Subcutaneous adipose tissue (tissue), 4 donors: ENCODE measurements around the gene KRT79. TPM values are rescaled to one million over a fixed set of nuclear protein-coding genes. Genes with fewer than 3 reads are reported as not detected.

Experiments used
- CTCF ChIP-seq: fragments of 450-650 bp; IDR thresholded peaks from one replicate; pipeline ENCODE4 v1.5.1; 2016; ENCODE audit warnings: low read depth, mild to moderate bottlenecking, control low read depth, antibody characterized with exemption, moderate library complexity
- small RNA-seq: library from RNA; depleted of rRNA; stranded (forward); fragments of <200 nt; gene quantifications from one replicate; pipeline ENCODE3, GENCODE V24; 2016
- total RNA-seq, 4 donors: library from RNA; depleted of rRNA; stranded (reverse); fragments of >200 nt; gene quantifications; one replicate each; pipeline ENCODE4 v1.1.0, GENCODE V29; 2016

Gene KRT79
- total RNA-seq, 4 donors from 2014 or later: 0.22 to 3.6 (median 2.0) TPM; not detected in 1

GRCh38 chr12:52772772-52773171, 61.3 kb downstream of the KRT79 start:
- no peak for TF ChIP-seq CTCF

- no peak for TF ChIP-seq CTCF
Measured at GRCh38 chr12:52772188-52772587, 61.9 kb downstream of the KRT79 start.

GRCh38 chr12:52771505-52771904, 62.6 kb downstream of the KRT79 start:
- TF ChIP-seq CTCF: no peak

Small RNA genes within 50 kb of the gene (small RNA-seq; reads per million reads assigned to genes)
- not detected for gene AC107016.2

Other genes starting within 250 kb of the KRT79 start
- not detected for gene KRT72, start 232.8 kb downstream of the KRT79 start, total RNA-seq
- not detected for gene KRT73, start 215.8 kb downstream of the KRT79 start, total RNA-seq
- not detected for gene KRT2, start 182.1 kb downstream of the KRT79 start, total RNA-seq
- under 1 TPM in 1 of 4 donors, not detected in 3; 0.38 TPM for gene KRT1, start 153.9 kb downstream of the KRT79 start, total RNA-seq
- 1 to 10 TPM in 1 of 4 donors, under 1 TPM in 1, not detected in 2; 0.17 to 1.5 TPM for gene KRT77, start 130.8 kb downstream of the KRT79 start, total RNA-seq
- gene KRT76, start 57.0 kb downstream of the KRT79 start, total RNA-seq: not detected
- not detected for gene KRT3, start 38.2 kb downstream of the KRT79 start, total RNA-seq
- gene KRT4, start 20.2 kb downstream of the KRT79 start, total RNA-seq: not detected
- gene KRT78, start 14.7 kb upstream of the KRT79 start, total RNA-seq: not detected
- gene KRT8, start 70.8 kb upstream of the KRT79 start, total RNA-seq: 10 to 100 TPM in 2 of 4 donors, 1 to 10 TPM in 2; 5.5 to 11.7 (median 8.7) TPM
- gene KRT18, start 114.8 kb upstream of the KRT79 start, total RNA-seq: 1 to 10 TPM; 3.2 to 9.2 (median 6.5) TPM
- gene EIF4B, start 172.1 kb upstream of the KRT79 start, total RNA-seq: 100 to 1,000 TPM; 471 to 677 (median 528) TPM
- gene TNS2, start 215.8 kb upstream of the KRT79 start, total RNA-seq: 100 to 1,000 TPM; 108 to 522 (median 189) TPM
- 10 to 100 TPM; 20.4 to 41.8 (median 24.6) TPM for gene SPRYD3, start 245.1 kb upstream of the KRT79 start, total RNA-seq